Progenitor cell of endocrine pancreas (in vitro differentiated cells): ENCODE results near the gene ARFGAP2. TPM values are rescaled to one million over a fixed set of nuclear protein-coding genes. Genes with fewer than 3 reads are reported as not detected.

Experiments used
- DNase-seq: peaks from one replicate; pipeline ENCODE4 v3.0.0; 2021; ENCODE audit warnings: low spot score; ENCODE audit not compliant: unreplicated experiment
- H3K27ac Mint-ChIP-seq: 2 replicates; pipeline ENCODE4 v1.8.0; 2021; ENCODE audit warnings: mild to moderate bottlenecking, moderate library complexity, mixed read lengths
- H3K27me3 Mint-ChIP-seq: 2 replicates; pipeline ENCODE4 v1.8.0; 2021; ENCODE audit warnings: mixed read lengths
- H3K36me3 Mint-ChIP-seq: 2 replicates; pipeline ENCODE4 v1.8.0; 2022; ENCODE audit warnings: mixed read lengths; ENCODE audit not compliant: insufficient read depth
- H3K4me1 Mint-ChIP-seq: 2 replicates; pipeline ENCODE4 v1.8.0; 2021; ENCODE audit warnings: low read depth, mixed read lengths
- H3K4me3 Mint-ChIP-seq: 2 replicates; pipeline ENCODE4 v1.8.0; 2021; ENCODE audit warnings: low read depth, mild to moderate bottlenecking, moderate library complexity, mixed read lengths
- H3K9me3 Mint-ChIP-seq: 2 replicates; pipeline ENCODE4 v1.8.0; 2021; ENCODE audit warnings: low read depth, mixed read lengths
- CTCF ChIP-seq: fragments of 200-600 bp; sonication (generic); IDR thresholded peaks from one replicate; pipeline ENCODE4 v1.5.0; 2021; ENCODE audit warnings: antibody characterized with exemption, mild to moderate bottlenecking; ENCODE audit not compliant: unreplicated experiment
- total RNA-seq: library from RNA; stranded (reverse); gene quantifications from 2 replicates; pipeline ENCODE4 v1.2.1, GENCODE V29; 2021

ARFGAP2 gene
- total RNA-seq, 1 donor from 2014 or later: 109 TPM

- DNase-seq: peak; percentile 53
- H3K4me1 Mint-ChIP-seq: peaks cover 19% of the 10 kb centered on the region
- H3K9me3 Mint-ChIP-seq: no peaks in the 10 kb centered on the region
- H3K27me3 Mint-ChIP-seq: peaks cover 3% of the 10 kb centered on the region
- H3K27ac Mint-ChIP-seq: peak overlapping the region; percentile 95
- no peaks in the 10 kb centered on the region for H3K36me3 Mint-ChIP-seq
- peak overlapping the region; percentile 78 for H3K4me3 Mint-ChIP-seq
- TF ChIP-seq CTCF: no peak
Observed at GRCh38 chr11:47185305-47186075, 8.8 kb upstream of the ARFGAP2 start.

- DNase-seq: no peak
- Mint-ChIP-seq H3K27me3 (peaks cover 3% of the 10 kb centered on the region), H3K4me1 (peaks cover 19% of the 10 kb centered on the region), H3K27ac (peak overlapping the region; percentile 95), H3K4me3 (peak overlapping the region; percentile 78), H3K36me3 (no peaks in the 10 kb centered on the region), H3K9me3 (no peaks in the 10 kb centered on the region)
- no peak for TF ChIP-seq CTCF
Observed at GRCh38 chr11:47184711-47185304, 8.1 kb upstream of the ARFGAP2 start.

- Mint-ChIP-seq H3K27ac (no peak overlapping the region), H3K4me3 (peak overlapping the region; percentile 78), H3K9me3 (no peaks in the 10 kb centered on the region), H3K36me3 (peaks cover 2% of the 10 kb centered on the region), H3K27me3 (no peaks in the 10 kb centered on the region), H3K4me1 (peaks cover 18% of the 10 kb centered on the region)
- no peak for DNase-seq
- TF ChIP-seq CTCF: no peak
Observed at GRCh38 chr11:47183969-47184368, 7.3 kb upstream of the ARFGAP2 start.

GRCh38 chr11:47183031-47183856 lies 6.6 kb upstream of the ARFGAP2 start:
- TF ChIP-seq CTCF: no peak
- Mint-ChIP-seq H3K9me3 (no peaks in the 10 kb centered on the region), H3K27ac (peak overlapping the region; percentile 20), H3K4me1 (peaks cover 18% of the 10 kb centered on the region), H3K27me3 (no peaks in the 10 kb centered on the region), H3K4me3 (no peak overlapping the region), H3K36me3 (peaks cover 2% of the 10 kb centered on the region)
- DNase-seq: no peak

GRCh38 chr11:47182380-47182779 lies 5.7 kb upstream of the ARFGAP2 start:
- peaks cover 14% of the 10 kb centered on the region for H3K4me1 Mint-ChIP-seq
- no peaks in the 10 kb centered on the region for H3K9me3 Mint-ChIP-seq
- no peak for DNase-seq
- no peaks in the 10 kb centered on the region for H3K27me3 Mint-ChIP-seq
- no peak overlapping the region for H3K4me3 Mint-ChIP-seq
- H3K36me3 Mint-ChIP-seq: peaks cover 2% of the 10 kb centered on the region
- no peak for TF ChIP-seq CTCF
- no peak overlapping the region for H3K27ac Mint-ChIP-seq
